ENCODE data around the gene ERC2.

Gene ERC2

GRCh38 chr3:55480911-55481743 lies 987.1 kb downstream of the ERC2 start:
- DNase-seq, result no peak

GRCh38 chr3:55477306-55478303 lies 990.7 kb downstream of the ERC2 start:
- no peak for DNase-seq

GRCh38 chr3:55476515-55476914 lies 991.8 kb downstream of the ERC2 start:
- DNase-seq, result no peak

- no peak for DNase-seq
Measured at GRCh38 chr3:55474213-55474632, 994.0 kb downstream of the ERC2 start.

- no peak for DNase-seq
Measured at GRCh38 chr3:55473788-55474187, 994.5 kb downstream of the ERC2 start.

GRCh38 chr3:55471522-55472280 lies 996.6 kb downstream of the ERC2 start:
- DNase-seq, result no peak

GRCh38 chr3:55471084-55471483 lies 997.2 kb downstream of the ERC2 start:
- no peak for DNase-seq

- DNase-seq, result no peak
Measured at GRCh38 chr3:55469957-55470526, 998.2 kb downstream of the ERC2 start.

GRCh38 chr3:55468251-55468650 lies 1000.0 kb downstream of the ERC2 start:
- DNase-seq, result no peak

- DNase-seq, result no peak
Measured at GRCh38 chr3:55467099-55467498, 1001.2 kb downstream of the ERC2 start.

- DNase-seq, result no peak
Measured at GRCh38 chr3:55466526-55466925, 1001.7 kb downstream of the ERC2 start.

- DNase-seq, result no peak
Measured at GRCh38 chr3:55461896-55462295, 1006.4 kb downstream of the ERC2 start.

GRCh38 chr3:55459838-55460237 lies 1008.4 kb downstream of the ERC2 start:
- no peak for DNase-seq

All from activated naive CD4-positive, alpha-beta T cell treated with anti-CD3 and anti-CD28 coated beads, Interleukin-2, amount 50 U/mL, for 16 hours (primary cell).